Activated CD8-positive, alpha-beta memory T cell treated with anti-CD3 and anti-CD28 coated beads, Interleukin-2, amount 50 U/mL, for 24 hours (primary cell): ENCODE results near the gene ASCL3.
"Not testable (repeated sequence)": the region's sequence is repeated elsewhere in the genome, so short reads cannot be mapped to it uniquely, and the experiment has no call there.

Experiments used
- DNase-seq: peaks from one replicate; pipeline ENCODE4 v3.0.0-alpha.2; 2020; ENCODE audit errors: extremely low read depth

Gene ASCL3

DNA sequence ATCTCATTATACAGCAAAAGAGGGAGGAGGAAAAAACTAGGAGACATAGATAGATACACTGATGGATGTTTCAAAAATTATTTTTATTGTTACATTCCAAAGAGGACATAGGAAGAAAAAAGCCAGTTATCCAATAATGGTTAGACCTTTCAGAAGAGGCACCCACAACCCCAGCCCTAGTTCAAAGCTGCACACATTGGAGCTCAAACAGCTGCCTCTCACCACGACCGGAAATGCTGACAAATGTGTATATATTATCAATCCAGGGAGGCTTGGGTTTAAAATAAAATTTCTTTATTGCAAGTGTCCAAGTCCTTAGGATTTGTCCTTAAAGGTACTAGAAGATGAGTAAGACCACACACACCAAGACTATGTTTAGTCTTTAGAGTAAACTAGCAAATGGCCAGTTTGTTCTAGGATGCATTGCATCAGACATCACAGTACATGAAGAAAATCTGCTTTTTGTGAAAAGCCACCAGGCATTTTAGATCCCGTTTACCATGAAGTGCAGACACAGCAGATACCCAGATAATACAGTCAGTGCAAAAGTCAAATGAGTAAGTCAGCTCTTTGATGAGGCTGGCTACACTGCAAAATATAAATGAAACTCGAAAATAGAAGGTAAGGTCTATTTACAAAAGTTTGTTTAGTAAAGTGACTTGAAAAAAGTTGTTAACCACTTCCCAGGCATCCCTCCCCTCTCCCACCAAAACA is 4.6 kb upstream of the ASCL3 start:
- DNase-seq: no peak

- DNase-seq: no peak
Observed at GRCh38 chr11:8941341-8942103, 1.3 kb downstream of the ASCL3 start.

- no peak for DNase-seq
Observed at GRCh38 chr11:8937659-8938058, 5.2 kb downstream of the ASCL3 start.

DNA sequence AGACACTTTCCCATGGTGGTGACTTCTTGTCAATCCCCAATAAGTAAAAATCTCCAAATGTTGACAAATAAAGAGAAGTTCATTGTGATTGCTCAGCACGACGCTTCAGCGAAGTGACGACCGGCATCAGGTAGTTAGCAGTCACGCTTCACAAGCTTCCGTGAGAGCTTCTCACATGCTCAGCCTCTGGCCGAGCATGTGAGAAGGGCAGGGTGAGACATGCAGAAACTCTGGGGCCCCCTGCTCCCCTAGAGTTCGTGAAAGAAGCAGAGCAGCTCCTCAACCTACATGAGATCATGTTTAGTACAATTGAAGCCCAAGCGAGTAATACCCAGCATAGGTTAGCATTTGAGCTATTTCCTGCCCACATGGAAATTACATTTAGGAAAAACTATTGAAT is 5.7 kb downstream of the ASCL3 start:
- DNase-seq: no peak

GRCh38 chr11:8935789-8936188 is 7.0 kb downstream of the ASCL3 start:
- DNase-seq: not testable (repeated sequence)

GRCh38 chr11:8934742-8935488 is 7.9 kb downstream of the ASCL3 start:
- DNase-seq: no peak

GRCh38 chr11:8933931-8934330 is 8.9 kb downstream of the ASCL3 start:
- no peak for DNase-seq

GRCh38 chr11:8932564-8933180 is 10.1 kb downstream of the ASCL3 start, which contains the start of gene C11orf16:
Gene C11orf16, minus strand, starts transcription at chr11:8932947. Its CDS starts 639 bp downstream, at chr11:8932308.
- no peak for DNase-seq

- no peak for DNase-seq
Observed at GRCh38 chr11:8930456-8931175, 12.2 kb downstream of the ASCL3 start.

DNA sequence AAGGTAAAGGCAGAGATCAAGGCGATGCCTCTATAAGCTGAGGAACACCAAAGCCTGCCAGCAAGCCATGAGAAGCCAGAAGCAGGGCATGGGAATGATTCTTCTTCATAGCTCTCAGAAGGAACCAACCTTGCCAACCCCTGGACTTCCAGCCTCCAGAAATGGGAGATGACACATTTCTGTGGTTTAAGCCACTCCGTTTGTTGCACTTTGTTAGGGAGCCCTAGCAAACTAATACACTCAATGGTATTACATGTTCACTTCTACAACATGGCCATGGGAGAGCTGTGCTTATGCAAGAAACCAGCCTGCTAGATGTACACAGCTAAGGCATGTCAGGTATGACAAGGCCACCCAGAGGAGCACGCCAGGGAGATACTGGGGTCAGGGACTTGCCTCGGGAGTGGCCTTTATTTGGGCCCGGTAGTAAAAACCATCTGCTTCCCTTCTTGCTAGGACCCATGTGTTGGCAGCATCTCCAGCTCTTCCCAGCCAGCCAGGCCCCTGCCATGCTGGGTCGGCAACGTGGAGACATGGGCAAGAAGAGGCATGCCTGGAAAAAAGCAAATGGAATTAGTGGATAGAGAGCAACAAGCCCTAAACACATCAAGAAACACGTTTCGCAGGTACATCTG is 13.7 kb downstream of the ASCL3 start:
- no peak for DNase-seq

- DNase-seq: no peak
Observed at GRCh38 chr11:8928205-8928604, 14.6 kb downstream of the ASCL3 start.

DNA sequence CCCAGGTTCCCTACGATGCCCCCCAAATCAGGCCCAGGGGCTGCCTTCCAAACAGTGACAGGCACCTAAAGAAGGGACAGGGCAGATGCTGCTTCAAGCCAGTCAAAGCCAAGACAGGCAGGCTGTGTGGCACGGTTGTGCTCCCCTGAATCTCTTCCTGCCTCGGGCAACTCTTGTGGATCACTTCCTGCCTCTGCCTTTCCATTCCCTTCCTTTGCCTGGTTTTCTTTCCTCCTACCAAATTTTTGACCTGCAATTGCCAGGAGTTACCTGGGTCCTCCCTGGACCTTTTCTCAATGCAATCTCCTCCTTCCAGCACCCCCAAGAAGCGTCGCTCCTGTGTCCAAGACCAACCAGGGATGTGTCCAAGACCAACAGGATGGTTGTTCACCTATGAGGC is 15.6 kb downstream of the ASCL3 start:
- no peak for DNase-seq

DNA sequence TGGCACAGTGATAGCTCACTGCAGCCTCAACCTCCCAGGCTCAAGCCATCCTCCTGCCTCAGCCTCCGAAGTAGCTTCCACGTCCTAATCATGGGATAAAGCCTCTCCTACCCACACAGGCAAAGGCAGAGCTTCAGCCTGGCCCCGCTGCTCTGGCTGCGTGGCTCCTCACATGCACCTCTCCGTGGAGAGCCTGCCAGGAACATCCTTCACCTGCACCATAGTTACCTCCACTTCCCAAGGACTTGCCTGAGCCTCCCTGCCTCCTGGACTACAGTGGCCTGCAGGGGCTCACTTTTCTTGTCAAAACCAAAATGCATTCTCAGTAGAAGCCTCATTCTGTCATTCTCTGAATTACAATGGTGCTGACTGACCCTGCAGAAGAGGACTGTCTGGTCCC is 16.6 kb downstream of the ASCL3 start:
- no peak for DNase-seq

DNA sequence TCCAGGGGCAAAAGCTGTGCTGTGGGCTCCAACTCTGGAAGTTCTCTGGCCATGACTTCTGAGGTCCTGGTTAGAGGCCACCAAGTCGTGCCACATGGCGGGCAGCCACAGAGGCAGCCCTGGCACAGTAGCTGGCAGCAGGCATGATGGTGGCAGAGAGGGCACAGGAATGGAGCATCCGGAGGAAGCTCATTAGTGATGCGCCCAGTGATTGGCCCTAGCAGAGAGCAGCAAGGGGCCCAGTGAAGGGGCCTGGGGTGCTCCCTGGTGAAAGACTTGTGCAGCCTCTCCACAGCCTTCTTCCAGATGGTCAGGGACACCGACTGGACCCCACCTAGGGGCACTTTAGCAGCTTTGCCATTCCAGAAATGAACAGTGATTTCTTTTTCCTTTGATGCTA is 17.1 kb downstream of the ASCL3 start:
- no peak for DNase-seq

DNA sequence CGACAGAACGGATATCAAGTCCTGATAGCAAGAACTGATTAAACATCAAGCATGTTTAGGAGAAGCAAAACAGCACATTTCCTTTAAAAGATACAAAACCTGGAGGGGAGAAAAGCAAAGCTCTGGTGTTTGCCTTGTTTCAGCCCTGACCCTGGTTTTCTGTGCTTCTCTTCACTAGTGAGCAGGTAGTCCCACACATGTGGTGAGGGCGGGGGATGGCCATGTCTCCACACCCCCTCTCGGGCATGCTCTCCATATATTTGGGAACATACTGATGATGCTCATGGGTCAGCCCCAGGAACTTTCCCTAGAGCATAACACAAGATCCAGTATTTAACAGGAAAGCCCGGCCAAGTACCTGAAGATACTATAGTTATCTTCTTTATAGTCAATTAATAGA is 20.1 kb downstream of the ASCL3 start:
- no peak for DNase-seq

DNA sequence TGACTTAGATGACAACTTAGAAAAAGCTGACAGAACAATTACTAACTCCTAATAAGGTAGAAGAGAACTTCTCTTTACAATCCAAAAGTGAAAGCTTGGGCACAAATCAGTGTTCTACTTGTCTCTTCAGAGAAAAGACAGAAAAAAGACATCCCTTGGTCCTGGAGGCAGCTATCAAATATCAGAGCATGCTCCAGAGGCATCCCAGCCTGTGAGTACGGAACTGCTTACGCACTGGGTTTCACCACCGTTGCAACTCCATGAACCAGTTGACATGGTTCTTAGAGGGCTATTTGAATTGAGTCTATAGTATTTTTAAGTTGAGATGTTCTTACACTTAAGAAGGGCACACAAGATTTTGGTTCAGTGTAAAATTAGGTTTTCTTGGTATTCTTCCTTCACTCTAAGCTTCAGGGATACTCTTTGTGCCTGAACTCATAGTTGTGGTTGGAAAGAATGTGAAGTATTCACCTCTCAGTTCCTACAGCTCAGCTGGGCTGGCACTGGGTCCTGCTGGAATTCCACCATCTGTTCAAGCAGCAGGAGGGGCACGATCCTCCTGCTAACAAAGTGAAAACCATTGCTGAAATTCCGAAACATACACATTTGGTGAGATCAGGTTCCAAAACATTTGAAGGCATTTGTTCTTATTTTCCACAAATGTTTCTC is 25.5 kb downstream of the ASCL3 start:
- DNase-seq: no peak

- no peak for DNase-seq
Observed at GRCh38 chr11:8914661-8915018, 28.2 kb downstream of the ASCL3 start.

GRCh38 chr11:8913961-8914660 is 28.7 kb downstream of the ASCL3 start:
- DNase-seq: no peak

GRCh38 chr11:8911029-8911823 is 31.6 kb downstream of the ASCL3 start, which contains the start of gene AKIP1:
Gene AKIP1, plus strand, starts transcription at chr11:8911189. Its CDS starts 261 bp downstream, at chr11:8911450.
- peak; percentile 68 for DNase-seq
